Inferior parietal cortex (tissue), 1 donor: ENCODE results near the gene TBL1X.
"Not testable (repeated sequence)": the region's sequence is repeated elsewhere in the genome, so short reads cannot be mapped to it uniquely, and the experiment has no call there.

Experiments used
- DNase-seq: peaks from one replicate; pipeline ENCODE4 v3.0.0-alpha.2; 2016; ENCODE audit errors: extremely low spot score

The TBL1X gene

DNA sequence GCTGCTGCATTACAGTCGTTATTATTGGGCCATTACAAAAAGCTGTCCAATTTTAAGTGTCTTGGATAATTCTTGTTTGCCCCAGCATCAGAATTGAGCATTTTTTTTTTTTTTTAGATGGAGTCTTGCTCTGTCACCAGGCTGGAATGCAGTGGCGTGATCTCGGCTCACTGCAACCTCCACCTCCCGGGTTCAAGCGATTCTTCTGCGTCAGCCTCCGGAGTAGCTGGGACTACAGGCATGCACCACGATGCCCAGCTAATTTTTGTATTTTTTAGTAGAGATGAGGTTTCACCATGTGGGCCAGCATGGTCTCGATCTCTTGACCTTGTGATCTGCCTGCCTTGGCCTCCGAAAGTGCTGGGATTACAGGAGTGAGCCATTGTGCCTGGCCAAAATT is 71.3 kb downstream of the TBL1X start:
- not testable (repeated sequence) for DNase-seq

DNA sequence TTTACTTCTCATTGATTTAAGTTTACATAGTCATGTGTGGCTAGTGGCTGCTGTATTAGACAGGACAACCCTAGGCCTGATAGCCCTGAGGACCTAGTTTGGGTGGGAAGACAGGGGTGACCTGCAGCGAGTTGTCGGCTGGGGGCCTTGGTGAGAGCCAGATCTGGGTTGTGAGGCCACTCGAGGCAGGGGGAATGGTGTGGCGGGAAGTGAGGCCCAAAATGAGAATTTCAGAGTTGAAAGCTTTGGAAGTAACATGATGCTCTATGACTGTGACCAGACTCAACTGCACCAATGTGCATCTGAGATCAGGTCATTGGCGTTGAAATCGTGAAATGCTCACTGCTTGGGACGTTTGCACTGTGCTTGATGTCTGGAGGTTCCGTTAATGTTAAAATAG is 72.9 kb downstream of the TBL1X start:
- no peak for DNase-seq

GRCh38 chrX:9538544-9539045 is 73.7 kb downstream of the TBL1X start:
- no peak for DNase-seq

DNA sequence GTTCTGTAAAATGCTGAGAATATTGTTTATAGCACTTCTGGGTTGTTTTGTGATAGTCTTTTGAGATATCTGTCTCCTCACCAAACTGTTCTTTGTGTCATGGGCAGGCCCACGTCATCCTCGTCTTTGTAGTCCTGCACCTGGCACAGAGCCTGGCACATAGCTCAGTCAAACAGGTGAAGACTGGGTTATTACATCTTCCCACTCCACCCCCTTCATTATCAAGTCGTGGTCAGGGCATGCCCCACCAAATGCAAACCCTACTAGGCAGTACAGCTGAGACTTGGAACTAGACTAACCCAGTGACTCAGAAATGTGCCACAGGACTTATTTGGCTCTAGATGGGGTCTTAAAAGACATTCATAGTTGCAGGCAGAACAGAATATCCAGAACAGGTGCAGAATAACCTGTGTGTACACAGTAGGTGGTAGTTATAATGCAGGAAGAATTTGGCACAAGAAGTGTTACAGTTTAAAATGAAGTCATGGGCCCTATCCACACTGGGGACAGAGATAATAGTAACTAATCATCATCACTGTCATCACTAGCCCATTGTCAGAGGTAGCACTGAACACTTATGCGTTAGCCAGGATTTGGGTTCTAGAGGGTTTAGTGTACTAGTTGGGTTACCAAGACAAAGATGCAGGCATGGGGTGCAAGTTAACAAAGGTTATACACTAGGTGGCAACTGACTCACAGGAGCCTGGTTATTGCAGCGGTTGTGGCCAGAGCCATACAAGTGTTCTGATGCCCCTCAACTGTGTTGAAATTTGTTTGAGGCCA is 74.9 kb downstream of the TBL1X start:
- no peak for DNase-seq

DNA sequence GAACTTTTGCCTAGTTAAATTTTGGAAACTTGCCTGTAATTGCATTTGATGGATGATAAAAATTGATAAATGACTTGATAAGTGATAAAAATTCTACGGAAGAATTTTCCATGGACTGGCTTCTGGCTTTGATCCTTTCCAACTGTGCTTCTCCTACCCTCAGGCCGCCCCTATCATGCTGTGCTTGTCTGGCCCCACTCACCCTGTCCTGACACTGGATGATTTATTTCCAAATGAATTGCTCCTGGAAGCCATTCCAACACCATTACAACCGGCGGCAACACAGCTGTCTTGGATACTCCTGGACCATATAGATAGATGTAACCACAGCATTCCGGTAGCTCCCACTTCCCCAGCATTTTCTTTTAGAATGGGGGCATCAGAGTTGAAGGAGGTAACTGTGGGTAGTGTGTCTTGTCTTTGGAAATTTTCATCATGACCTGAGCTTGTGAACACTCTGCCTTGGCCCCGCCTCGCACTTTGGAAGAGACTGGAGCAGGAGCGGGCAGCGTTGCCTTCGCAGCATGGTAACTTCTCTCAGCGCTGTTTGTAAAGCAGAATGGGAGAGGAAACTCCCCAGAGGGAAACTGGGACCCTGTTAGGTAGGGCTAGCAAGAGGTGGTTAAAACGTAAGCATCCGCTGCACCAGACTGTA is 77.4 kb downstream of the TBL1X start:
- DNase-seq, result no peak

- no peak for DNase-seq
Observed at GRCh38 chrX:9542761-9543111, 77.9 kb downstream of the TBL1X start.

GRCh38 chrX:9555354-9555753 is 90.5 kb downstream of the TBL1X start:
- no peak for DNase-seq

GRCh38 chrX:9557091-9557490 is 92.2 kb downstream of the TBL1X start:
- no peak for DNase-seq

- DNase-seq, result no peak
Observed at GRCh38 chrX:9557521-9557920, 92.7 kb downstream of the TBL1X start.

GRCh38 chrX:9558615-9559014 is 93.8 kb downstream of the TBL1X start:
- no peak for DNase-seq

GRCh38 chrX:9560219-9560618 is 95.4 kb downstream of the TBL1X start:
- DNase-seq, result no peak

- DNase-seq, result no peak
Observed at GRCh38 chrX:9561199-9561598, 96.3 kb downstream of the TBL1X start.

DNA sequence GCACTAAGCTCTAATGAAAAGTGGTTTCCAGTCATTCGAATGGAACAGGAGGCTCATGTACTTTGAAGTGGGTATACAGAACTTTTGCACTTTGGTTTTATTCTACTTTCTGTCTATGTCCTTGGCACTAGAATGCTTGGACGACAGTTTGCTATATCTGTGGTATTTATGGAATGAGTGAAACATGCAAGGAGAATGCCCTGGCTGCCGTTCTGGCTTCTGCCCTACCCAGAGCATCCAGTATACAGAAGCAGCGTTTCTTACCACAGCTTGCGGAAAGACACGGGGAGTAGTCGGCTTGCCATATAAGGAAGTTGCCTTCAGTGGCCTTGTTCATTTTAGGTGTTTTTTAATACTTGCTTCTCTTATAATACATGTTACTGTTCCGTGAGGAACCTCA is 98.0 kb downstream of the TBL1X start:
- DNase-seq, result no peak

DNA sequence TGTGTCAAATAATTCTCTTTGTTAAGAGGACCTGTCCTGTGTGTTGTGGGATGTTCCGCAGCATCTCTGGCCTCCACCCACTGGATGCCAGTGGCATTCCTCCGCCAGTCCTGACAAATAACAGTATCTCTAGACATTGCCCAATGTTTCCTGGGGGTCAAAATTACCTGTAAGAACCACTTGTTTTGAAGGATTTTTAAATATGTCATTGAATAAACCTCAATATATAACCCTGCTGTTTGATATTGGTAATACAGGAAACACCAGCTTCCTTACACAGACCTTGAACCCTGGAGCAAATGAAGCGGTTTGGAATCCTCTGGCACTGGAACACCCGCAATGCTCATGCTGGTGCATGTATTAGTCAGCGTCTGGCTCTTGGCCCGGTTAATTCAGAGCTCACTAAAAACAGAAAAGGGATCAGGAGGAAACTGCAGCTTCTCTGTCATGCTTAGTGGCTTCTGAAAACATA is 101.3 kb downstream of the TBL1X start:
- peak; percentile 56 for DNase-seq

DNA sequence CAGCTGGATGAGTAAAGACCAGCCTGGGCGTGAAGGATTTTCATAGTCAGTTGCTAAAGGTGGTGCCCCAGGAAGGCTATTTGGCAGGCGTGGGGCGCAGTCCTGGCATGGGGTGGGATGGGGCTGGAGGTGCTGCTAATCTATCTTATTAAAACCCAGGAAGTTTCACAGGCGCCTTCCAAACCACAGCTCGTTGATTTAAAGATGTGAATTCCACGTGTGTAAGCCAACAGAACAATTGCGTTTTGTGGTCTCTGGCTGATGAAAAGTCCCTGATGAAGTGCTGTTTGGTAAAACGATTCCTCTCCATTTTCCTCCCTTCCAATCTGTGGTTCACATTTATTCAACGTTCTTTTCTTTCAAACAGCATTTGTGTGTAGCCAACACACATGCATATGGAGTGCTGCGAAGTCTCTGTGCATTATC is 105.0 kb downstream of the TBL1X start:
- no peak for DNase-seq

DNA sequence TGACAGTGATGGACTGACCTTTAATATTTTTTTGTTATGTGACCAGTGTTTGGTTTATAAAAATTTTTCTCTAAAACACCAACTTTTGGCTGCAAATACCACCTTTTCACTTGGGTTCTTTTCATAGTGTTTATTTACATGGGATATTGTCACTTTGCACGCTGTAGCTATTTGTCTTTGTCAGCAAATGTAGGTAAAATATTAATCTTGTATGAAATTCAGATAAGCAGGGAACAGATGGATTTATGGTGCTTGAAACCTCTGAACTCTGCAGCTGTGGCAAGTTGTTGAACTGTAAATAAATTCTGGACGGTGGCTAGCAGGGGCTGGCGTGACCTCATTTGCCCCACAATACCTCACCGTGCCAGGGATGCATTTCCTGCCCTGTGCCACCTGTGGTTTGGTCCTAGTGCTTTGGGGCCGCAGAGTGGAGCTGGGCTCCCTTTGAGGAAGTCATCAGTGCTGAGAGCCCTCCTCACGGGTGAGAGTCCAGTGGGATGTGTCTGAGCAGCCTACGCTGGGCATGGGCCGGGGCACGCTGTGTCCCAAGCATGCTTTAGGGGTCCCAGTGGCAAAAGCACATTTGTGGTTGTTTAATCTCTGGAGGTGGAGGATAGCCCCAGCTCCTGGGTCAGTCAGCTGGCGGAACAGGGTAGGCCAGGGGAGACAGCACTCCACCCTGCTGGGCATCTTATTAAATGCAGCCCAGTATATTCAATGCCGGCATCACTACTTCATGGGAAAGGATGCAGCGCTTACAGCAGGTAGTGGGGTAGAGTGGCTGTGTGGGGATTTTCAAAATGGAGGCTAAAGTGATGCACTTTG is 108.6 kb downstream of the TBL1X start:
- no peak for DNase-seq

DNA sequence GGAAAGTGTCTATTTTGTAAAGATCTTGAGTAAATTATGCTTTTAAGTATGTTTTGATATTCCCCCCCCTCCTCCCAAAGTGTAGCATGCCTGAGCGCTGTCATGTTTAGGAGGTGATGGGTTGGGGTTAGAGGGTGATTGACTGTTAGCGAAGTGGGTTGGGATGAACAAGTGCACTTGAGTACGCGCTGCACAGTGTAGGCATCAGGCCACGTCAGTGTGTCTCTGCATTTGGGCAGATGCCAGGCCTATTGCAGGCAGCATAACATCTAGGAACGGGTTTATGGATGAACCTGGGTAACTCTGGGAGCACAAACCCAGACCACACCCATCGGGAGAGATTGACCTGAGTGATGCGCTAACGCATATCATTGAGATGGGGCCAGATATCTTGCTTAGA is 111.2 kb downstream of the TBL1X start:
- no peak for DNase-seq

DNA sequence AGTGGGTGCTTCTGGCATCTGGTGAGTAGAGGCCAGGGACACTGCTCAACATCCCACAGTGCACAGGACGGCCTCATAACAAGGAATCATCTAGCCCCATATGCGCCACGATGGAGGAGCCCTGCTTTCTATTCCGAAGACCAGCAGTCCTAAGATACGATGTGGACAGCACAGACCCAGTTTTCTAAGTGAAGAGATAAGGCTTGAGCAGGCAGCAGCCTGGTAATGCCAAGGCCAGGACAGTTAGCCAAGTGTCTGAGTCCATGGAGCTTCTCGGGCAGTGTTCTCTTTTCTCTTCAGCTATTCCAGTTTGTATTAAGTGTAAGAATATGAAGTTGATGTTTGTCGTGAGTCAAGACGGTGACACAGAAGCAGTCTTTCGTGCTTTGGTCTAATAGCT is 112.7 kb downstream of the TBL1X start:
- no peak for DNase-seq

DNA sequence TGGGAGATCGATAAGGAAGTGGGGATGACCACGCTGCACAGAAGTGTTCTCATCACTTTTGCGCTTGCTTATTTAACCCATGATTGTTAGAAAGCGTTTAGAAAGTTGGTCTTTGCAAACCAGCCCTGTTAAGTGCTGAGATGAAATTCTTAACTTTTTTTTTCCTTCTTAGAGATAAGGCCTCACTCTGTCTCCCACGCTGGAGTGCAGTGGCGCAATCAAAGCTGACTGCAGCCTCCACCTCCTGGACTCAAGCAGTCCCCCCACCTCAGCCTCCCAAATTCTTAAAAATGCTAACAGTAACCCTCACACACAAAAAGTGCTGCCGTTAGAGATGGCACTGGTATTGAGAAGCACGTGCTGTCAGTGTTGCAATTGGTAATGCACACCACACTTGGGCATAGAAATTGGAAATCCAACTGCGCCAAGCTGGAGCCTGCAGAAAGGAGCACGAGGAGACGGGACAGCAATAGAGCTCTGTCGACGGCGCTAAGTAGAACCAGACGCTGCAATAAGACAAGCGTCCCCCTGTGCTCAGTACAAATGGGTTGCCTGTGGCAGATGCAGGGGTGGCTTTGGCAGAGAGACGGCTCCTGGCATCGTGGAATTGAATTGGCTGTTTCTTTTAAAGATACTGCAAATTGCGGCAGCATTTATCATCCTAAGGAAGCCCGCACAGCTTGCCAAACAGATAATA is 113.4 kb downstream of the TBL1X start:
- no peak for DNase-seq

DNA sequence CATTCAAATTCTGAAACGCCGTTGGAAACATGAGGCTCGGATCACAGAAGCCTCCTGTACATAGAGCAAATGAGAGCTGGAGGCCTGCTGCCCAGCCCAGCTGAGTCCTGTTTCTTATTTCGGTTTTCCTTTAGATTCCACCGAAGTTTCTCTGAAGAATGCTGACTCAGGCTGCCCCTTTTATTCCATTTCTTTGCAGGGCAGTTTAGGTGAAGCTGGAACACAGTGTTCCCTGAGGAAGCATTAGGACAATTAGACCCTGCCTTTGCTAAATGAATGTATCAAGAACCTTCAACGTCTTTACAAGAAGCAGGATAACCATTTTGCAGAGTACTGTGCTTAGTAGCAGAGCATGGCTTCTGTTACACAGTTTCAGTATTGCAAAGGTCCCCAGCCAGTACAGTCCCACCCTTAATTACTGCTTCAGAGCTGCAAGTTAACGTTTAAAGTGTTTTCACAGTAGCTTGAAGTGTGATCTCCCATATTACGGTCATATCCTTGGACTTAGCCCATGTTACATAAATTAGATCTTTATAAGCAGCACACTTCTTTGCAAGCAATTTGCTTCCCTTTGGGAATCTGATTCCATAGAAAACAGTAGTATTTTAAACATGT is 117.0 kb downstream of the TBL1X start:
- DNase-seq, result no peak

- DNase-seq, result no peak
Observed at GRCh38 chrX:9582956-9583355, 118.1 kb downstream of the TBL1X start.
